Smooth muscle cell (in vitro differentiated cells): ENCODE measurements around the gene KRT80. TPM values are rescaled to one million over a fixed set of nuclear protein-coding genes. Genes with fewer than 3 reads are reported as not detected.

Source experiments
- DNase-seq: peaks from one replicate; lab custom pipeline; 2025; ENCODE audit not compliant: unreplicated experiment; lab: John Stamatoyannopoulos, UW
- H2AFZ ChIP-seq: fragments of 200-600 bp; sonication (generic); 2 replicates; pipeline ENCODE4 v1.6.0; 2016; ENCODE audit warnings: antibody characterized with exemption, low read depth, mild to moderate bottlenecking
- H3F3A ChIP-seq: fragments of 200-600 bp; sonication (generic); 2 replicates; pipeline ENCODE4 v1.6.0; 2017; ENCODE audit warnings: antibody characterized with exemption, low read depth
- H3K27ac ChIP-seq: fragments of 200-600 bp; sonication (generic); 2 replicates; pipeline ENCODE4 v1.5.1; 2016; ENCODE audit warnings: low read depth, mild to moderate bottlenecking
- H3K27me3 ChIP-seq: fragments of 200-600 bp; sonication (generic); 2 replicates; pipeline ENCODE4 v1.6.1; 2016; ENCODE audit warnings: low read depth, mild to moderate bottlenecking
- H3K36me3 ChIP-seq: fragments of 200-600 bp; sonication (generic); 2 replicates; pipeline ENCODE4 v1.5.1; 2016; ENCODE audit warnings: low read depth
- H3K4me1 ChIP-seq: fragments of 200-600 bp; sonication (generic); 2 replicates; pipeline ENCODE4 v1.5.1; 2016; ENCODE audit warnings: low read depth
- H3K4me2 ChIP-seq: fragments of 200-600 bp; sonication (generic); 2 replicates; pipeline ENCODE4 v1.6.0; 2016; ENCODE audit warnings: mild to moderate bottlenecking
- H3K4me3 ChIP-seq: fragments of 200-600 bp; sonication (generic); 2 replicates; pipeline ENCODE4 v1.5.1; 2016; ENCODE audit warnings: mild to moderate bottlenecking
- H3K79me2 ChIP-seq: fragments of 200-600 bp; sonication (generic); 2 replicates; pipeline ENCODE4 v1.6.0; 2016; ENCODE audit warnings: low read depth, mild to moderate bottlenecking
- H3K9ac ChIP-seq: fragments of 200-600 bp; sonication (generic); 2 replicates; pipeline ENCODE4 v1.6.0; 2016; ENCODE audit warnings: low read depth
- H3K9me3 ChIP-seq: fragments of 200-600 bp; sonication (generic); replicated peaks from 2 replicates; pipeline ENCODE4 v1.5.1; 2016; ENCODE audit warnings: low read depth
- H4K20me1 ChIP-seq: fragments of 200-600 bp; sonication (generic); 2 replicates; pipeline ENCODE4 v1.6.0; 2016; ENCODE audit warnings: low read depth
- CTCF ChIP-seq: fragments of 200-600 bp; sonication (generic); IDR thresholded peaks from 2 replicates; pipeline ENCODE4 v1.5.1; 2017; ENCODE audit warnings: borderline replicate concordance, mild to moderate bottlenecking, antibody characterized with exemption; ENCODE audit not compliant: insufficient read depth, poor library complexity, severe bottlenecking
- WGBS: methylation state at CpG from one replicate; pipeline ENCODE4 v1.1.7; 2016; ENCODE audit warnings: low lambda C conversion rate; 5-methylcytosine and 5-hydroxymethylcytosine counted together
- polyA plus RNA-seq: library from polyadenylated mRNA; unstranded; fragments of >200 nt; fragmentation: Nextera tagmentation; extraction: Ambion mirVana; gene quantifications from 2 replicates; pipeline ENCODE4 v1.2.1, GENCODE V29; 2016
- total RNA-seq: library from RNA; depleted of rRNA; stranded (reverse); fragments of >200 nt; gene quantifications from 2 replicates; pipeline ENCODE4 v1.2.3, GENCODE V29; 2014

The KRT80 gene
- total and polyA plus RNA-seq, 2 experiments from 2014 or later = 5.1 to 11.7 TPM

- no peaks in the 10 kb centered on the region for H3K36me3 ChIP-seq
- H4K20me1 ChIP-seq = no peaks in the 10 kb centered on the region
- H3K27ac ChIP-seq = peak overlapping the region; percentile 55
- no peaks in the 10 kb centered on the region for H3K9me3 ChIP-seq
- no peak for DNase-seq
- H3K4me3 ChIP-seq = no peak overlapping the region
- peaks cover 11% of the 10 kb centered on the region for H3F3A ChIP-seq
- H2AFZ ChIP-seq = peak overlapping the region; percentile 28
- H3K9ac ChIP-seq = peak overlapping the region; percentile 54
- H3K4me1 ChIP-seq = peaks cover 20% of the 10 kb centered on the region
- 30% methylated on average over 8 of the region's 8 CpGs for WGBS
- TF ChIP-seq CTCF = no peak
- no peaks in the 10 kb centered on the region for H3K27me3 ChIP-seq
- no peaks in the 10 kb centered on the region for H3K79me2 ChIP-seq
- H3K4me2 ChIP-seq = peak overlapping the region; percentile 59
Observed at GRCh38 chr12:52195065-52195730, 3.4 kb upstream of the KRT80 start.

GRCh38 chr12:52193991-52194390, 2.2 kb upstream of the KRT80 start:
- H3K4me1 ChIP-seq = peaks cover 20% of the 10 kb centered on the region

GRCh38 chr12:52193532-52193931, 1.7 kb upstream of the KRT80 start:
- H3K9ac ChIP-seq = no peak overlapping the region
- no peaks in the 10 kb centered on the region for H4K20me1 ChIP-seq
- H2AFZ ChIP-seq = no peak overlapping the region
- H3K4me2 ChIP-seq = peak overlapping the region; percentile 59
- 91% methylated on average over 6 of the region's 6 CpGs for WGBS
- H3K9me3 ChIP-seq = no peaks in the 10 kb centered on the region
- H3K4me1 ChIP-seq = peaks cover 20% of the 10 kb centered on the region
- H3K4me3 ChIP-seq = no peak overlapping the region
- TF ChIP-seq CTCF = no peak
- no peaks in the 10 kb centered on the region for H3K27me3 ChIP-seq
- H3K27ac ChIP-seq = peak overlapping the region; percentile 55
- DNase-seq = no peak
- peaks cover 11% of the 10 kb centered on the region for H3F3A ChIP-seq
- H3K36me3 ChIP-seq = no peaks in the 10 kb centered on the region
- no peaks in the 10 kb centered on the region for H3K79me2 ChIP-seq

More at GRCh38 chr12:52193991-52194390, 2.2 kb upstream of the KRT80 start:
- no peaks in the 10 kb centered on the region for H3K27me3 ChIP-seq
- H3K4me3 ChIP-seq = no peak overlapping the region
- WGBS = 56% methylated on average over 6 of the region's 6 CpGs
- peak overlapping the region; percentile 5 for H2AFZ ChIP-seq
- H3K27ac ChIP-seq = peak overlapping the region; percentile 55
- no peaks in the 10 kb centered on the region for H3K9me3 ChIP-seq
- no peaks in the 10 kb centered on the region for H3K79me2 ChIP-seq
- H3K4me2 ChIP-seq = peak overlapping the region; percentile 59
- no peak for DNase-seq
- H3K9ac ChIP-seq = no peak overlapping the region
- H4K20me1 ChIP-seq = no peaks in the 10 kb centered on the region
- no peaks in the 10 kb centered on the region for H3K36me3 ChIP-seq
- TF ChIP-seq CTCF = no peak
- H3F3A ChIP-seq = peaks cover 11% of the 10 kb centered on the region
